Activated naive CD4-positive, alpha-beta T cell treated with anti-CD3 and anti-CD28 coated beads, Interleukin-2, amount 50 U/mL, for 24 hours (primary cell): Measurements from ENCODE around the gene MCAT.
"Not testable (repeated sequence)": the region's sequence is repeated elsewhere in the genome, so short reads cannot be mapped to it uniquely, and the experiment has no call there.

ENCODE experiments used
- H3K27ac Mint-ChIP-seq: one replicate; pipeline ENCODE4 v1.8.0; 2021; ENCODE audit warnings: mild to moderate bottlenecking, mixed read lengths
- H3K27me3 Mint-ChIP-seq: one replicate; pipeline ENCODE4 v1.8.0; 2021; ENCODE audit warnings: mixed read lengths
- H3K36me3 Mint-ChIP-seq: one replicate; pipeline ENCODE4 v1.8.0; 2021; ENCODE audit warnings: mixed read lengths
- H3K4me1 Mint-ChIP-seq: one replicate; pipeline ENCODE4 v1.8.0; 2021; ENCODE audit warnings: mixed read lengths
- H3K4me3 Mint-ChIP-seq: one replicate; pipeline ENCODE4 v1.8.0; 2021; ENCODE audit warnings: mild to moderate bottlenecking, mixed read lengths
- H3K9me3 Mint-ChIP-seq: one replicate; pipeline ENCODE4 v1.8.0; 2021; ENCODE audit warnings: mixed read lengths

MCAT gene

DNA sequence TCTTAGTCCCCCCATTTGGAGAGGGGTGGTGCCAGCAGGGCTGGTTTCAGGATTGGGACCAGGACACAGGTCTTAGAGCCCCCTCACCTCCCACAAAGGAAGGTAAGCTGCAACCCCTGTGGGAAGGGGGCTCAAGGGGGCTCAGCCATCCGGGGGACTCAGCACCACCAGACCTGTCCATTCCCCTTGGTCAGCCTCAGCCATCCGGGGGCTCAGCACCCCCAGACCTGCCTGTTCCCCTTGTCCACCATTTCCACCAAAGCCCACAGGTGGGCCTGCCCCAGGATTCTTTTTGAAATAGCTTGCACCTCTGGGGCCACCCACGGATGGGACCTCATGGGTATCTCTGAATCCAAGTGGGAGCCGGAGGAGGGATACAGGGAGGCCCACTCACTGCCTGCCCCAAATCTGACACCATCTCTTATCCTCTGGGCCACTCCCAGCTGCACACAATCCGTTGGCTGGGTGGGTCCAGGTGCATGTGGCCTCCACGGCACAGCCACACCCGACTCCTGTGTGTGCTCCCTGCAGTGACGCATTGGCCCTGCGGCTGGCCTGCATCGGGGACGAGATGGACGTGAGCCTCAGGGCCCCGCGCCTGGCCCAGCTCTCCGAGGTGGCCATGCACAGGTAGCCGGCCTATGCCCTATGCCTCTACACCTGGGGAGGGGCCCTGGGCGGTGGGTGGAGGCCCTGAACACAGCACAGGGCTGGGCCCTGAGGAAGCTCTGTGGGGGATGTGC, 15.9 kb downstream of the MCAT start:
- H3K4me3 Mint-ChIP-seq, result no peak overlapping the region
- H3K36me3 Mint-ChIP-seq, result no peaks in the 10 kb centered on the region
- no peak overlapping the region for H3K27ac Mint-ChIP-seq
- H3K27me3 Mint-ChIP-seq, result no peaks in the 10 kb centered on the region
- no peaks in the 10 kb centered on the region for H3K4me1 Mint-ChIP-seq
- H3K9me3 Mint-ChIP-seq, result no peaks in the 10 kb centered on the region

DNA sequence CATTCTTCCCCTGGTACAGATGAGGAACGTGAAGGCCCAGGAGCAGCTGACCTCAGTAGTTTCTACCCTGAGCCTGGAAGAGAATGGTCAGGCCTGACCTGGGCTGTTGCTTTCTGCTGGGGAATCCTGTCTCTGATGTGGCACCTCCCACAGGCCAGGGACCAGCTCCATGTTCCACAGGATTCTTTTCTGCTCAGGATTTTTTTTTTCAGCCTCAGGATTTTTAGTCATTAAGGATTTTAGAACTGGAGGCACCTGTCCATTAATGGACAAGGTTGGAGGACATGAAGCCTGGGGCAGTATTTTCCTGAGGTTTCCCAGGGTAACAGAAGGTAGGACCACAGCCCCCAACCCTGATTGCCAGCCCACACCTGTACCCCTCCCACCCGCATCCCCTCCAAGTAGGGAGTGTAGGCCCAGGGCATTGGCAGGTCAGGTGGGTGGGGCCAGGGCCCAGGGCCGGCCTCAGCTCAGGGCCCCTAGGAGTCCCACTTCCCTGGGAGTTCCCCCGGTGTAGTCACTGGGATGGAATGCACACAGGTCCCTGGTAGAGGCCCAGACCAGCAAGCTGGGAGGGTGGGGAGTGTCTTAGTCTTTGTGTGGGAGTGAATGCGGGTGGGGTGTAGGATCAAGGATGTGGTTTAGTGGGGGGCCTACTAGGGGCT, 16.6 kb downstream of the MCAT start:
- H3K27ac Mint-ChIP-seq, result no peak overlapping the region
- no peaks in the 10 kb centered on the region for H3K4me1 Mint-ChIP-seq
- no peaks in the 10 kb centered on the region for H3K27me3 Mint-ChIP-seq
- no peaks in the 10 kb centered on the region for H3K36me3 Mint-ChIP-seq
- H3K9me3 Mint-ChIP-seq, result no peaks in the 10 kb centered on the region
- no peak overlapping the region for H3K4me3 Mint-ChIP-seq

DNA sequence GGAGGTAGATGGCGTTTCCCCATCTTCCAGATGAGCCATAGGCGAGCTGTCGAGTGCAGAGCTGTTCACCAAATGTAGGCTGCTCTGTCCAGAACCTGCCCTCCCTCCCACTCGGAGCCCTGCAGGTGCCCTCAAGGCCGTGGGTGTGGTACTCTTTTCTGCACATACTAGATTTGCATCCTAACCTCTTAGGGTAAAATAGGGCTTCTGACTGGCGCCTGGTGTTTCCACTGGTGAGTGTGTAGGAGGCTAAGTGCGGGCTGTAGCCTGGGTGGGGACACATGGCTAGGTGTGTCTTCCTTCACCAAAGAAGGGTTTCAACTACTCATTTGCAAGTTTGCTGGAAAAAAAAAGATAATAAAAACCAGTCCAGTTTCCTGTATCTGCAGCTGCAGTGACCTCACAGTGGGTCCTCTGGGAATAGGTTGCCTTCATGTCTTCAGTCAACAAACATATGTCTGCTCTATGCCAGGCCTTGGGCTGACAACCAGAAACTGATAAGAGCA, 24.2 kb downstream of the MCAT start:
- Mint-ChIP-seq H3K36me3 (no peaks in the 10 kb centered on the region), H3K27me3 (no peaks in the 10 kb centered on the region), H3K4me3 (no peak overlapping the region), H3K4me1 (no peaks in the 10 kb centered on the region), H3K9me3 (no peaks in the 10 kb centered on the region), H3K27ac (no peak overlapping the region)

DNA sequence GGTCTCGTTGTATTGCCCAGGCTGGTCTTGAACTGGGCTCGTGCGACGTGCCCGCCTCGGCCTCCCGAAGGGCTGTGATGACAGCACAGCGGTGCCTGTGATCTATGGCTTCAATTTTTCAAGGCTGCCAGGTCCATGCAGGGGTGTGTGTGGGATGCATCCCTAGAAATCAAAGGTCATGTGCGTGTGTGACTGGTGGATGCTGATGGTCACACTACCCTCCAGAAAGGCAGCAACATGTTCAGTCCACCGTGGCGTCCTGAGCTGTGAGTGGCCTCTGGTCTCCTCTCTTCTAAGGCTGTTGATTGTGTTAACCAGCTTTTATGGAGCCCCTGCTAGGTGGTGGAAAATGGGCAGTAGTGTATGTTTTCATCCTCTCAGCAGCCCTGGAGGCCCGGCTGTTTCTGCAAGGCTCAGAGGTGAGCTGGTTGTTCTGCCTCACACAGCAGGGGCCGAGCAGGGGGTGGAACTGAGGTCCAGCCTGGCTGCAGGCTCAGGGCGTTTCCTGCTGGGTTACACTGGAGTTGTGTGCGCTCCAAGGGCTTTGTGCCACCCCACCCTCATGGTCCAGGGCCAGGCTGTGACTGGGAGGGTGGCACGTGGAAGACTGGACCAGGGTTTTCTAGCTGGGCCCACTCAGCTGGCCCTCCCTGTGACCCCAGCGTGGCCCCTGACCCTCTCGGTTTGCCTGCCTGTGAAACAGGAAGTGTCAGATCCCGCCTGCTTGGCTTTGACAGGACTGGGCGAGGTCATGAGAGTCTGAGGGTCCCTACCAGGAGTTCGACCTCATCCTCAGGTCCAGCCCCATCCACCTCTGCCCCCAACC, 25.0 kb downstream of the MCAT start:
- H3K36me3 Mint-ChIP-seq, result no peaks in the 10 kb centered on the region
- H3K27ac Mint-ChIP-seq, result no peak overlapping the region
- no peaks in the 10 kb centered on the region for H3K9me3 Mint-ChIP-seq
- H3K27me3 Mint-ChIP-seq, result no peaks in the 10 kb centered on the region
- no peak overlapping the region for H3K4me3 Mint-ChIP-seq
- no peaks in the 10 kb centered on the region for H3K4me1 Mint-ChIP-seq

DNA sequence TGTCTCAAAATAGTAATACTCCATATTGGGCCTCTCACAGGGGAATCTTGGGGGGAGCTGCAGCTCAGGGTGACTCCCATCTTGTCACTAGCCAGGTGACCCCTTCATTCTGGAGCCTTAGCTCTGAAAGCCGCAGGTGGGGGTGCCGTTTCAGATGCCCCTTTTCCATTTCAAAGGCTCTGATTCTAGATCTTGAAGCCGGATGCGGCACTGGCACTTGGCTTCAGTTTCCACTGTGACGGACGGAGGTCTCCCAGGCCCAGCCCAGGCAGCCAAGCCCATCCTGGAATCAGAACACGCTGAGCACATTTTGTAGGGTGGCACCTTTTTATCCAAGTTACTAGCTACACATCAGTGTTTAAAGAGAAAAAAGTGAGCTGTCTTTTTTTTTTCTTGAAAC, 26.3 kb downstream of the MCAT start:
- H3K36me3 Mint-ChIP-seq, result no peaks in the 10 kb centered on the region
- H3K4me1 Mint-ChIP-seq, result no peaks in the 10 kb centered on the region
- H3K27me3 Mint-ChIP-seq, result no peaks in the 10 kb centered on the region
- H3K9me3 Mint-ChIP-seq, result no peaks in the 10 kb centered on the region
- no peak overlapping the region for H3K27ac Mint-ChIP-seq
- H3K4me3 Mint-ChIP-seq, result no peak overlapping the region

DNA sequence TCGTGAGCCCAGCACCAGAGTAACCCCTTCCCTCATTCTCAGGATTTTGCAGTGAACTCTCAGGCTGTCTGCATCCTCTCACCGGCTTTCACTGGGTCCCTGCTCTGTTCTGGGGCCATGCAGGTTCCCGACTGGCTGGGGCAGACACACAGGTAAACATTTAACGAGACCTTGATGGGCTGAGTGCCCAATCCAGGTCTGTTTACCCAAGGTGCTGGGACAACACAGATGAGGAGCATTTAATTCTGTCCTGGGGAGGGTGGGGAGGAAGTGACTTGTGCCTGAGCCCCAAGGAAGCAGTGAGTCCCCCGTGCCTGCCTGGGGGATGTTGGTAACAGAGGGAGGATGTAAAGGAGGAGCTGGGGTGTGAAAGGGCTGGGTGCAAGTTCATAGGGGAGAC, 28.2 kb downstream of the MCAT start:
- Mint-ChIP-seq H3K36me3 (no peaks in the 10 kb centered on the region), H3K4me3 (no peak overlapping the region), H3K9me3 (no peaks in the 10 kb centered on the region), H3K27me3 (no peaks in the 10 kb centered on the region), H3K4me1 (peaks cover 3% of the 10 kb centered on the region), H3K27ac (no peak overlapping the region)

DNA sequence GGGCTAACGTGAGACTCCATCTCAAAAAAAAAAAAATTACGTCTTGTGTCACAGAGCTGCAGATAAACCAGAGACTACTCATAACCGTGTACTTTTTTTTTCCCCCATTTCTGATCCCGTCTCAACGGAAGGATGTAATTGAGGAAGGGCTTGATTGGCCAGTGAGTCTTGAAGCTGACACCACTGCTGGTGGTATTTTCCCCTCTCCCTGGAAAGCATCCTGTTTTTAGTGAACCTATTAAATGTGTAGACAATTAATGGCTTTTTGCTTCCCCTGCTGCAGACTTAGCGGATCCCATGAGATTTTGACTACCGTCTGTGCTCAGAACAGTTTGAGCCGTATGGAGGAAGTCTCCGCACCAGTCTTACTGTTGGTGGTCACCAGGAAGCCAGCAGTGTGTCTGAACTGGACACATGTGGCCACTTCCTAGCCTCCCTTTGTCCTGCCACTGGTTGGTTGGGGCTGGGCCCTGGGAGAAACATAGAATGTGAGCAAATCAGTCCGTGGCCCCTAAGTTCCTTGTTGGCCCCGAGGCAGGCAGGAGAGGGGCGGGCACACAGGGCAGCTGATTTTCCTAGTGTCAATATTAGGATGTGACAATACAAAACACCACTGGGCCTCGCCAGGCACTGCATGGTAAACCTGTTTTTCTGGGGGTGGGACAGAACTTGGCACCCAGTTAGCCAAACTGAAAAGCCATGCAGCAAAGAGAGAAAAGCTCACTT, 29.5 kb downstream of the MCAT start:
- H3K27ac Mint-ChIP-seq, result no peak overlapping the region
- no peak overlapping the region for H3K4me3 Mint-ChIP-seq
- no peaks in the 10 kb centered on the region for H3K36me3 Mint-ChIP-seq
- no peaks in the 10 kb centered on the region for H3K27me3 Mint-ChIP-seq
- H3K9me3 Mint-ChIP-seq, result no peaks in the 10 kb centered on the region
- H3K4me1 Mint-ChIP-seq, result peaks cover 3% of the 10 kb centered on the region

DNA sequence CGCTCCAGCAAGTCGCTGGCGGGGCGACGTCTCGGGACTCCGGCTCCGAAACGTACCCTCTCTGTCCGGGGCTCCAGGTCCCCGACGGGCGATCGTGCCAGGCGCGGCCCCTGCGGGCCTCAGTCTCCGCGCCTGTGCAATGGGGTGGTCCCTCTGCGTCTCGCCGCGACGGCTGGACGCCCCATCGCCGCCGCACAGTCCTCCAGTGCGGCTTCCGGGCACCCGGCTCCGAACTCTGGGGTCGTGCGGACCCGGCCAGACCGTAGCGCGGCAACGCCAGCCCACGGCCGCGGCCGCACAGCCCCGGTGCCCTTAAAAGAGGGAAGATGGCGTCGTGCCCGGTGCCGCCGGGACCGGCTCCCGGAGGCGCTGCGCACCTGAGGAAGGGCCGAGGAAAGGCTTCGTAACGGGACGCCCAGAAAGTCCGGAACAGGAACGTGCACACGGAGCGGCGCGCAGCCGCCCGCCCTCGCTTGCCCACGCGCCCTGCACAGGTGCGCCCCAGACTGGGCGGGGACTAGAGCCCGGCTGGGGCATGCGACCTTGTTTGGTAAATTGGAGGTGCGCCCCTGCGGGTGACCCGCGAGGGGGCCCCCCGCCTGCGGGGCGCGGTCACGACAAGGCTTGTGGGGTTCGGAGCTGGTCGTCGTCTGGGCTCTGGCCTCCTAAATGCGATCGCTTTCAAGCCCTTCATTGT, 32.1 kb downstream of the MCAT start:
- H3K4me1 Mint-ChIP-seq, result peaks cover 3% of the 10 kb centered on the region
- H3K27me3 Mint-ChIP-seq, result no peaks in the 10 kb centered on the region
- no peaks in the 10 kb centered on the region for H3K9me3 Mint-ChIP-seq
- H3K4me3 Mint-ChIP-seq, result peak overlapping the region; percentile 73
- H3K36me3 Mint-ChIP-seq, result no peaks in the 10 kb centered on the region
- H3K27ac Mint-ChIP-seq, result no peak overlapping the region

DNA sequence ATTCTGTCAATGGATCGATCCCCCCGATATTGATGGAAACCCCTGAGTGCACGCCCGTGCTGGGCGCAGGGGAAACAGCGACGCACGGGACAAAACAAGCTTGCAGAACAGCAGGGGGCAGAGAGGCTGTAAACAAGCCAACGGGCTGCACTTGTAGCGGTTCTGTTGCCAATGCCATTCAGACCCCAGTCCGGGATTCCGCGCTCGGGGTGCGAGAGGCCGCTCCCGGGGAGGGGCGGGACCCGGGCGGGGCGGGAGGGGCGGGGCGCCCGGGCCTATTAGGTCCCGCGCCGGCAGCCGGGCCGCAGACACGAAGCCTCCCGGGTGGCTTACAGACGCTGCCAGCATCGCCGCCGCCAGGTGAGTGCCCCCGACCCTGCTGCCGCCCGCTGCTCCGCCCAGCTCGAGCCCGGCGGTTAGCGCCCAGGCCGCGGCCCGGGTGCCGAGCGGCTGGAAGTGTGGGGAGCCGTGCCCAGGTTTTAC, 32.7 kb downstream of the MCAT start, which contains the start of gene BIK:
Gene BIK (plus strand): TSS at position 307 of the 483 bp plus-strand sequence. CDS start 13,273 bp downstream, outside the sequence.
- Mint-ChIP-seq H3K27ac (peak within 1 kb of the TSS; percentile 8), H3K4me1 (peaks cover 3% of the 10 kb centered on the region), H3K9me3 (no peaks in the 10 kb centered on the region), H3K27me3 (no peaks in the 10 kb centered on the region), H3K36me3 (no peaks in the 10 kb centered on the region), H3K4me3 (peak within 1 kb of the TSS; percentile 81)

DNA sequence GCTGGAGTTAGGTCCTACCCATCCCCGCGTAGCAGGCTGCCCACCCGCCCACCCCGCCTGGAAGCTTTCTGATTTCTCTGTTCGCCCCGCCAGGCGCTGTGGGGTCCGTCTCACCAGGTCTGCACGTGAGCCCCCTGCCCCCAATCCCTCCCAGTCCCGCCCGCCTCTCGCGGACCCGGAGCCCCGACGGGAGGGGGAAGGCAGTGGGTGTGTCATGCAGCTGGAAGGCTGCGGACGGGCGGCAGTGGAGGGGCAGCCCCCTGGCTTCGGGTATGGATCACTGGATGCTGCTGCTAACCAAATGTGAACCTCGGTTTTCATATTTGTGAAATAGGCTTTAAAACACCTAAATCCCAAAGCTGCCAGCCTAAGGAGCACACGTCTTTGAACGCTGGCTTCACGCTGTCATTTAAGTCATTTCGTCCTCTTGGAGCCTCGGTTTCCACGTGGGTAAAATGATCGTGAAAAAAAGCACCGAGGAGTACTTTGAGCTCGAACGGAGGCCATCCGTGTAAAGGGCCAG, 33.2 kb downstream of the MCAT start:
- Mint-ChIP-seq H3K27me3 (no peaks in the 10 kb centered on the region), H3K36me3 (no peaks in the 10 kb centered on the region), H3K4me1 (peaks cover 3% of the 10 kb centered on the region)

DNA sequence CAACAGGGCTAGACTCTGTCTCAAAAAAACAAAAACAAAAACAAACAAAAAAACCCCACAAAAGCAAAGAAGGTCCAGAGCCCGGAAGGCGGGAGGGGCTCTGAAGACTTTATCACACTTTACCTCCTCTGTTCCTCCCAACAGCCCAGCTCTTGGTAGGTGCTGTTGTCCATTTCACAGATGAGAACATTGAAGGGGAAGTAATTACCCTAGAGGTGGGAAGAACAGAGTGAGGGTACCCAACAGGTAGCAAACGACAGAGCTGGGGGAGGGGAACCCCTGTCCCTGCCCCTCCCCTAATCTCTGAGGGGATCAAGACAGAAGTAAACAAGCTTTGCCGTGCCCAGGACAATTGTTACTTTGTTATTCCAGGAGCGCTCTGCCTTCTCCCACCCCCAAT, 33.7 kb downstream of the MCAT start:
- Mint-ChIP-seq H3K27ac (peak overlapping the region; percentile 12), H3K4me1 (peaks cover 3% of the 10 kb centered on the region), H3K9me3 (no peaks in the 10 kb centered on the region), H3K4me3 (peak overlapping the region; percentile 55), H3K36me3 (no peaks in the 10 kb centered on the region), H3K27me3 (no peaks in the 10 kb centered on the region)

More for the DNA sequence above, 33.2 kb downstream of the MCAT start:
- Mint-ChIP-seq H3K27ac (peak overlapping the region; percentile 8), H3K9me3 (no peaks in the 10 kb centered on the region), H3K4me3 (peak overlapping the region; percentile 81)

DNA sequence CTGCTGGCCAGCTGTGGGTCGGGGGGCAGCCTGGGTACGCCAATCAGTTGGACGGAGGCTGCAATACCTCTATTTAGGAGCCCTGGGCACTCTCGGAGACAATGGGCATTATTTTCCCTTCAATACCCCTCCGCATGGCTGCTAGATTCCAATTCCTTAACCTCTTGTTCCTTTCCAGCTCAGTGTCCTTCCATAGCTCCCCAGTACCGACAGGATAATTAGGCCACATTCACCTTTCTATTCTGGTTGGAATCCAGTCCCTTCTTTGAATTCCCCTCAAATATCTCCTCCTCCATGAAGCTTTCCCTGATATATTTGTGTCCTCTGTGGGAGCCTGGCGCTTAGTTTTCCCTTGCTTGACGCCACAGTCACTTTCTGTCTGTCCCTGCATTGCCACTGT, 36.9 kb downstream of the MCAT start:
- Mint-ChIP-seq H3K27me3 (no peaks in the 10 kb centered on the region), H3K27ac (no peak overlapping the region), H3K4me3 (no peak overlapping the region), H3K36me3 (no peaks in the 10 kb centered on the region), H3K9me3 (no peaks in the 10 kb centered on the region), H3K4me1 (peaks cover 12% of the 10 kb centered on the region)

DNA sequence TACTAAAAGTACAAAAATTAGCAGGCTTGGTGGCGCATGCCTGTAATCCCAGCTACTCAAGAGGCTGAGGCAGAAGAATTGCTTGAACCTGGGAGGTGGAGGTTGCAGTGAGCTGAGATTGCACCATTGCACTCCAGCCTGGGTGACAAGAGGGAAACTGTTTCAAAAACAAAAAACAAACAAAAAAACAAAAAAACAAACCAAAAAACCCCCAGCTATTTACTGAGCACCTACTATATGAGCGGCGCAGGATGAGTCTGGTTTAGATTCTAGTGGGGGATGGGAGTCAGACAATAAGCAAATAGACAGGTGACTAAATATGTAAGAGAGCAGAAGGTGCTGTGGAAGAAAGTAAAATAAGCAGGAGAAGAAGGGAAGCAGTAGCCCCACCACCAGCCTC, 38.2 kb downstream of the MCAT start:
- H3K27me3 Mint-ChIP-seq, H3K4me1 Mint-ChIP-seq, H3K4me3 Mint-ChIP-seq, H3K27ac Mint-ChIP-seq, H3K9me3 Mint-ChIP-seq, H3K36me3 Mint-ChIP-seq: not testable (repeated sequence)

DNA sequence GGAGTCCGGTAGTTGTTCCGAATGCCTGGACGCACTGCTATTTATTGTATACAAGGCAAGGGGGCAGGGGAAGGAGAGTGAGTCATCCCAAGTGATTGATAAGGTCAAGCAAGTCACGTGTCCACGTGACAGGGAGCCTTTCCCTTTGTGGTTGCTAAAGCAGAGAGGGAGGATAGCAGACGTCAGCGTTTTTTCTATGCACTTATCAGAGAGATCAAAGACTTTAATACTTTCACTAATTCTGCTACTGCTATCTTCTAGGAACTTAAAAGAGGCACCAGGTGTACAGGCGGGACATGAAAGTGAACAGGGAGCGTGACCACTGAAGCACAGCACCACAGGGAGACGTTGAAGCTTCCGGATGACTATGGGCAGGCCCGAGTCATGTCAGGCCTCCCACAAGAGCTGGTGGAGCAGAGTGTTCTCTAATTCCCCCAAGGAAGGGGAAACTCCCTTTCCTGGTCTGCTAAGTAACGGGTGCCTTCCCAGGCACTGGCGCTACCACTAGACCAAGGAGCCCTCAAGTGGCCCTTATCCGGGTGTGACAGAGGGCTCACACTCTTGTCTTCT, 39.1 kb downstream of the MCAT start:
- H3K4me1 Mint-ChIP-seq, H3K9me3 Mint-ChIP-seq, H3K27me3 Mint-ChIP-seq, H3K36me3 Mint-ChIP-seq: not testable (repeated sequence)
- Mint-ChIP-seq H3K27ac (peak overlapping the region; percentile 62), H3K4me3 (peak overlapping the region; percentile 37)
